ENCODE data around the gene LRP1.
A peak's percentile ranks its signal among the peaks of the same experiment; 100 is the strongest.

GRCh38 chr12:57211791-57212700, 83.8 kb downstream of the LRP1 start:
- TF ChIP-seq CTCF (conservative IDR thresholded peaks at IDR 0.05; ENCODE audit: low read depth in 2 of 2) (peak in 1 of 2 experiments; percentile 13; a peak in 1 of 4 replicates), EZH2phosphoT487 (IDR thresholded peaks at IDR 0.05; ENCODE audit: unreplicated experiment) (no peak)
